Keratinocyte (primary cell): ENCODE measurements around the gene ULK4. TPM values are rescaled to one million over a fixed set of nuclear protein-coding genes. Genes with fewer than 3 reads are reported as not detected.

Experiments
- DNase-seq: peaks from one replicate; pipeline ENCODE4 v3.0.0-alpha.2; 2011; ENCODE audit warnings: low read depth, missing footprints, low spot score
- FAIRE-seq: peaks from 2 replicates; lab custom pipeline; 2011; peaks lifted over from hg19 to GRCh38; lab: Jason Lieb, UNC
- H2AFZ ChIP-seq: 2 replicates; pipeline ENCODE4 v1.6.0; 2012; ENCODE audit warnings: low read length, control low read depth, inconsistent platforms; ENCODE audit not compliant: control insufficient read depth
- H3K27ac ChIP-seq: 2 replicates; pipeline ENCODE4 v1.5.1; 2011; ENCODE audit warnings: low read length; ENCODE audit not compliant: control insufficient read depth, insufficient read depth
- H3K27me3 ChIP-seq: 3 replicates; pipeline ENCODE4 v1.6.0; 2011; ENCODE audit warnings: low read length; ENCODE audit not compliant: control insufficient read depth, insufficient read depth; ENCODE audit errors: extremely low read depth
- H3K36me3 ChIP-seq, 2 experiments: 2 replicates in 1 of 2; 3 replicates in 1 of 2; pipeline ENCODE4 v1.5.1; 2011; ENCODE audit warnings: low read length in 2 of 2, mild to moderate bottlenecking in 1 of 2; ENCODE audit not compliant: control insufficient read depth in 2 of 2, insufficient read depth in 2 of 2; ENCODE audit errors: extremely low read depth in 1 of 2
- H3K4me1 ChIP-seq: 3 replicates; pipeline ENCODE4 v1.5.1; 2011; ENCODE audit warnings: low read length; ENCODE audit not compliant: control insufficient read depth, insufficient read depth; ENCODE audit errors: extremely low read depth
- H3K4me2 ChIP-seq: 3 replicates; pipeline ENCODE4 v1.6.0; 2011; ENCODE audit warnings: low read depth, low read length; ENCODE audit not compliant: control insufficient read depth, insufficient read depth; ENCODE audit errors: extremely low read depth
- H3K4me3 ChIP-seq, 3 experiments: fragments of 200-600 bp in 1 of 3; sonication (generic) in 1 of 3; 2 replicates in 2 of 3; 3 replicates in 1 of 3; pipeline ENCODE4 v1.5.1; 2011 to 2016; ENCODE audit warnings: low read length in 3 of 3, mild to moderate bottlenecking in 3 of 3, control low read depth in 2 of 3, inconsistent platforms in 1 of 3, low read depth in 1 of 3, mixed read lengths in 1 of 3, mixed run types in 1 of 3, moderate library complexity in 1 of 3; ENCODE audit not compliant: control insufficient read depth in 2 of 3, insufficient read depth in 2 of 3; ENCODE audit errors: extremely low read depth in 1 of 3
- H3K79me2 ChIP-seq: 2 replicates; pipeline ENCODE4 v1.6.0; 2012; ENCODE audit warnings: low read length; ENCODE audit not compliant: control insufficient read depth, insufficient read depth
- H3K9ac ChIP-seq: 3 replicates; pipeline ENCODE4 v1.6.0; 2011; ENCODE audit warnings: low read length; ENCODE audit not compliant: control insufficient read depth, insufficient read depth; ENCODE audit errors: extremely low read depth
- H3K9me1 ChIP-seq: 3 replicates; pipeline ENCODE4 v1.6.0; 2011; ENCODE audit warnings: low read length; ENCODE audit not compliant: control insufficient read depth, insufficient read depth; ENCODE audit errors: extremely low read depth
- H3K9me3 ChIP-seq: 2 replicates; pipeline ENCODE4 v1.5.1; 2012; ENCODE audit warnings: low read depth, low read length; ENCODE audit not compliant: control insufficient read depth
- H4K20me1 ChIP-seq: 3 replicates; pipeline ENCODE4 v1.6.0; 2011; ENCODE audit warnings: low read length; ENCODE audit not compliant: control insufficient read depth, insufficient read depth; ENCODE audit errors: extremely low read depth
- CTCF ChIP-seq, 3 experiments: IDR thresholded peaks in 1 of 3; conservative IDR thresholded peaks in 1 of 3; optimal IDR thresholded peaks in 1 of 3; 2 replicates in 2 of 3; 3 replicates in 1 of 3; pipeline versions ENCODE3 to v1.5.1; 2011; ENCODE audit warnings: low read length in 3 of 3, mild to moderate bottlenecking in 3 of 3, moderate library complexity in 2 of 3, control low read depth in 1 of 3, inconsistent platforms in 1 of 3; ENCODE audit not compliant: insufficient read depth in 2 of 3; ENCODE audit errors: extremely low read depth in 1 of 3
- EZH2 ChIP-seq: IDR thresholded peaks from one replicate; pipeline ENCODE4 v1.6.1; 2012; ENCODE audit warnings: inconsistent platforms, mild to moderate bottlenecking, low read length, moderate library complexity
- dilution Hi-C: fragments of 300-500 bp; cut with MboI; formaldehyde crosslinking; loops from one replicate; pipeline ENCODE4 v1.7.0; 2020; ENCODE audit warnings: low sequenced_read_pairs; ENCODE audit not compliant: extremely low pct_ligation_motif_present
- polyA plus RNA-seq, 5 experiments: library from polyadenylated mRNA; depleted of rRNA in 3 of 5; stranded (reverse) in 3 of 5; stranded (forward) in 1 of 5; unstranded in 1 of 5; fragments of >200 nt; gene quantifications; 1 replicate in 1 of 5; 2 replicates in 3 of 5; 3 replicates in 1 of 5; pipeline versions ENCODE4 v1.2.1 to v1.2.3, GENCODE V29; 2011 to 2012; ENCODE audit warnings: missing spikeins in 2 of 5, low read depth in 1 of 5, low replicate concordance in 1 of 5

ULK4 gene
- polyA plus RNA-seq, 1 donor (not counting 4 experiments of a cell fraction or from before 2014, with no cell fraction given) = 6.1 TPM

GRCh38 chr3:41651718-41652117 lies 310.2 kb downstream of the ULK4 start:
- dilution Hi-C loops = no loop called here
- Histone ChIP-seq H3K4me3 (no peak overlapping the region), H4K20me1 (no peaks in the 10 kb centered on the region), H2AFZ (no peak overlapping the region), H3K9me1 (no peaks in the 10 kb centered on the region), H3K9ac (no peak overlapping the region), H3K9me3 (no peaks in the 10 kb centered on the region), H3K79me2 (no peaks in the 10 kb centered on the region), H3K27ac (no peak overlapping the region), H3K27me3 (no peaks in the 10 kb centered on the region), H3K36me3 (no peaks in the 10 kb centered on the region), H3K4me2 (no peak overlapping the region), H3K4me1 (no peaks in the 10 kb centered on the region)
- no peak for DNase-seq
- no peak for FAIRE-seq
- TF ChIP-seq CTCF (optimal IDR thresholded peaks at IDR 0.05 in 1 of 3, IDR thresholded peaks at IDR 0.05 in 1 of 3, conservative IDR thresholded peaks at IDR 0.05 in 1 of 3; ENCODE audit: extremely low read depth in 1 of 3, insufficient read depth in 2 of 3, low read length in 3 of 3) (no peak), EZH2 (no peak)

- H3K79me2 ChIP-seq = no peaks in the 10 kb centered on the region
- H3K9me1 ChIP-seq = no peaks in the 10 kb centered on the region
- no peaks in the 10 kb centered on the region for H4K20me1 ChIP-seq
- no peak for DNase-seq
- no peaks in the 10 kb centered on the region for H3K9me3 ChIP-seq
- H3K4me2 ChIP-seq = no peak overlapping the region
- no peaks in the 10 kb centered on the region for H3K36me3 ChIP-seq
- H2AFZ ChIP-seq = no peak overlapping the region
- dilution Hi-C loops = no loop called here
- FAIRE-seq = no peak
- H3K4me1 ChIP-seq = no peaks in the 10 kb centered on the region
- H3K27me3 ChIP-seq = no peaks in the 10 kb centered on the region
- no peak for TF ChIP-seq CTCF (optimal IDR thresholded peaks at IDR 0.05 in 1 of 3, IDR thresholded peaks at IDR 0.05 in 1 of 3, conservative IDR thresholded peaks at IDR 0.05 in 1 of 3; ENCODE audit: extremely low read depth in 1 of 3, insufficient read depth in 2 of 3, low read length in 3 of 3)
- TF ChIP-seq EZH2 = no peak
- H3K4me3 ChIP-seq = no peak overlapping the region
- H3K27ac ChIP-seq = no peak overlapping the region
- no peak overlapping the region for H3K9ac ChIP-seq
These were observed 311.5 kb downstream of the ULK4 start for GRCh38 chr3:41650406-41650805.
